Progenitor cell of endocrine pancreas (in vitro differentiated cells): Measurements from ENCODE around the gene VWA7. TPM values are rescaled to one million over a fixed set of nuclear protein-coding genes. Genes with fewer than 3 reads are reported as not detected.

Experiments
- DNase-seq: peaks from one replicate; pipeline ENCODE4 v3.0.0; 2021; ENCODE audit warnings: low spot score; ENCODE audit not compliant: unreplicated experiment
- H3K27ac Mint-ChIP-seq: 2 replicates; pipeline ENCODE4 v1.8.0; 2021; ENCODE audit warnings: mild to moderate bottlenecking, moderate library complexity, mixed read lengths
- H3K27me3 Mint-ChIP-seq: 2 replicates; pipeline ENCODE4 v1.8.0; 2021; ENCODE audit warnings: mixed read lengths
- H3K36me3 Mint-ChIP-seq: 2 replicates; pipeline ENCODE4 v1.8.0; 2022; ENCODE audit warnings: mixed read lengths; ENCODE audit not compliant: insufficient read depth
- H3K4me1 Mint-ChIP-seq: 2 replicates; pipeline ENCODE4 v1.8.0; 2021; ENCODE audit warnings: low read depth, mixed read lengths
- H3K4me3 Mint-ChIP-seq: 2 replicates; pipeline ENCODE4 v1.8.0; 2021; ENCODE audit warnings: low read depth, mild to moderate bottlenecking, moderate library complexity, mixed read lengths
- H3K9me3 Mint-ChIP-seq: 2 replicates; pipeline ENCODE4 v1.8.0; 2021; ENCODE audit warnings: low read depth, mixed read lengths
- total RNA-seq: library from RNA; stranded (reverse); gene quantifications from 2 replicates; pipeline ENCODE4 v1.2.1, GENCODE V29; 2021
- TF ChIP-seq, protein P1 (sequence below): fragments of 200-600 bp; sonication (generic); IDR thresholded peaks from one replicate; pipeline ENCODE4 v1.5.0; 2021; ENCODE audit warnings: antibody characterized with exemption, mild to moderate bottlenecking; ENCODE audit not compliant: unreplicated experiment

The VWA7 gene
- total RNA-seq, 1 donor from 2014 or later, result 11.6 TPM

DNA sequence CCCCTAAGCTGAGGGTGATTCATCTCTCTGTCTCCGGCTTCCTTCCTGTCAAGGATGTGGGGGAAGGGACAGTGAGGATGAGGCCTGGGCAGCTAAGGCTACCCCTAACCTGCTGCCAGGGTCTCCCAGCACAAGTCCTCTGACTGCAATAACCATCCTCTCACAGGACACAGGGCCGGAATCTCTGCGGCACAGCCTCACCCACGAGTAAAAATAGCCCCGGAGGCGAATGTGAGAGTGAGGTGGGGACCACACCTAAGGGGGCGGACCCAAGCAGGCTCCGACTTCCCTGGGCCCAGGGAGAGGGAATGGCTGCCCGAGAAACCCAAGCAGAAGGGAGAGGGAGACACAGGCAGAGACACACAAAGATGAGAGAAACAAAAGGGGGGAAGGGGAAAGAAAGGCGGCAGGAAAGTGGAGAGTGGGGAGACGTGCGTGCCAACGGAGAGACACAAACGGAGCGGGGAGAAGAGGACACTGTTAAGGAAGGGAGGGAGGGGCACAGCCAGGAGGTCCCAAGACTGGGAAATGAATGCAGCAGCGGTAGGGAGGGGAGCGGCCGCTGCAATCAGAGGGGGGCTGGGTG lies 42.2 kb downstream of the VWA7 start:
- H3K36me3 Mint-ChIP-seq, result peaks cover 24% of the 10 kb centered on the region
- TF ChIP-seq, protein P1, sequence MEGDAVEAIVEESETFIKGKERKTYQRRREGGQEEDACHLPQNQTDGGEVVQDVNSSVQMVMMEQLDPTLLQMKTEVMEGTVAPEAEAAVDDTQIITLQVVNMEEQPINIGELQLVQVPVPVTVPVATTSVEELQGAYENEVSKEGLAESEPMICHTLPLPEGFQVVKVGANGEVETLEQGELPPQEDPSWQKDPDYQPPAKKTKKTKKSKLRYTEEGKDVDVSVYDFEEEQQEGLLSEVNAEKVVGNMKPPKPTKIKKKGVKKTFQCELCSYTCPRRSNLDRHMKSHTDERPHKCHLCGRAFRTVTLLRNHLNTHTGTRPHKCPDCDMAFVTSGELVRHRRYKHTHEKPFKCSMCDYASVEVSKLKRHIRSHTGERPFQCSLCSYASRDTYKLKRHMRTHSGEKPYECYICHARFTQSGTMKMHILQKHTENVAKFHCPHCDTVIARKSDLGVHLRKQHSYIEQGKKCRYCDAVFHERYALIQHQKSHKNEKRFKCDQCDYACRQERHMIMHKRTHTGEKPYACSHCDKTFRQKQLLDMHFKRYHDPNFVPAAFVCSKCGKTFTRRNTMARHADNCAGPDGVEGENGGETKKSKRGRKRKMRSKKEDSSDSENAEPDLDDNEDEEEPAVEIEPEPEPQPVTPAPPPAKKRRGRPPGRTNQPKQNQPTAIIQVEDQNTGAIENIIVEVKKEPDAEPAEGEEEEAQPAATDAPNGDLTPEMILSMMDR, result no peak

DNA sequence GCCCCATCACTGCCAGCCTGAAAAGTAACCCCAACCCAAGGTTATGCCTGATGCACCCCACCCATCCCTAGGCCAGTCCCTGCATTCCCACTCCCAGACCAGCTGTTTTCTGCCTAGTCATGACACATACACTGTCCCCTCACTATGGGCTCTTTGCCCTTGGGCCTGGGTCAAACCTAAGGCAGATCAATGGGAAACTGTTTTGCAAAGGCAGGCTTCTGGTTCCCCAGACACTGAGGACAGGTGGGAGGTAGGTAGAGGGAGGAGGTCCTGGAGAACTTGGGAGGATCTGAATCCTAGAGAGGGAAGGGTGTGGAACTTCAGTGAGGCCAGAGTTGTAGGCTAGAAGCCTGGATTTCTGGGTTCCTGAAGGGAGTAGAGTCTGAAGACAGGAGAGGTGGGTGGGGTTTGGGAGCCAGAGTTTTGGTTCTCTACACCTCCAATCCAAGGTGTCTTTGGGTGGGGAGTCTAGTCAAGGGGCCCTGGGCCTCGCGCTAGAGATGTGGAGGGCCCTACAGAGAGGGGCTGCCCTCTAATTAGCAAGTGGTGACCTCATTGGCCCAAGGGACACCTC lies 42.8 kb downstream of the VWA7 start:
- TF ChIP-seq, protein P1, result no peak
- Mint-ChIP-seq H3K4me1 (peaks cover 50% of the 10 kb centered on the region), H3K27me3 (no peaks in the 10 kb centered on the region), H3K27ac (peak overlapping the region; percentile 76), H3K9me3 (no peaks in the 10 kb centered on the region), H3K4me3 (peak overlapping the region; percentile 99), H3K36me3 (peaks cover 24% of the 10 kb centered on the region)
- no peak for DNase-seq

More for the DNA sequence above, 42.2 kb downstream of the VWA7 start:
- Mint-ChIP-seq H3K27ac (peak overlapping the region; percentile 98), H3K4me1 (peaks cover 51% of the 10 kb centered on the region), H3K4me3 (peak overlapping the region; percentile 99), H3K9me3 (no peaks in the 10 kb centered on the region), H3K27me3 (no peaks in the 10 kb centered on the region)
- no peak for DNase-seq

DNA sequence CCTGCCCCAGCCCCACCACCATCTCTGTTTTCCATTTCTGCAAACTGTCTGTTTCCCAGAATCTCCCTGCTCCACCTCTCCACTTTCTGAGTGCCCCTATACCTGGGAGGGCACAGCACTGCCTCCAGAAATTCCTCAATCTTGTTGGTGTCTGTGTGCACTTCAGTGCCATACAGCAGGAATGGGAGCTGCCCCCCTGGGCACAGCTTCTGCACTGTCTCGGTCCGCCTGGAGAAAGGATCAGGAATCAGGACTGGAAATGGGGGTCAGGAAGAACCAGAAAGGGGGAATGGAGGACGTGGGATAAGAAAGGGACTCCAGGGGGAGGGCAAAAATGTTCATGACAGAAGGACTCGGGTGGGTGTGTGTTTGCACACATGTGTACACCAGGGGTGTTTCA lies 43.4 kb downstream of the VWA7 start:
- TF ChIP-seq, protein P1, result no peak
- Mint-ChIP-seq H3K27ac (no peak overlapping the region), H3K27me3 (no peaks in the 10 kb centered on the region), H3K9me3 (no peaks in the 10 kb centered on the region), H3K36me3 (peaks cover 27% of the 10 kb centered on the region), H3K4me3 (peak overlapping the region; percentile 99), H3K4me1 (peaks cover 53% of the 10 kb centered on the region)
- DNase-seq, result no peak

DNA sequence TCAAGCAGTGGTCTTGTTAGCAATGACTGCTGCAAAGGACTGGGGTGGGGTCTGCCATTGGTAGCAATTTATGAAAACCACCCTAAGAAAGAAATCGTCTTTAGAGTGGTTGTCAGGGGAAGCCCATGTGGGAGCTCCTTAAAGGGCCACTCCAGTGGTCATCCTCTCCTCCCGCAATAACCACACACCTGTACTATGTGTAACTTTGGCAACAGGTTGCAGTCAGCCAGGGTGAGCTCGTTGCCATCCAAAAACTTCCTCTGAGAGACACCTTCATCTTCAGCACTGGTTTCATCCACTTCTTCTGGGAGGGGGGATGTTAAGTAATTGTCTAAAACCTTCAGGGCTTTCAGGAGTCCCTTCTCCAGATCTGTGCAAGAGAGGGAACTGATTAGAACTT lies 45.1 kb downstream of the VWA7 start:
- Mint-ChIP-seq H3K9me3 (no peaks in the 10 kb centered on the region), H3K27ac (no peak overlapping the region), H3K36me3 (peaks cover 33% of the 10 kb centered on the region), H3K4me3 (no peak overlapping the region), H3K27me3 (no peaks in the 10 kb centered on the region), H3K4me1 (peaks cover 39% of the 10 kb centered on the region)
- DNase-seq, result no peak
- TF ChIP-seq, protein P1, result no peak

DNA sequence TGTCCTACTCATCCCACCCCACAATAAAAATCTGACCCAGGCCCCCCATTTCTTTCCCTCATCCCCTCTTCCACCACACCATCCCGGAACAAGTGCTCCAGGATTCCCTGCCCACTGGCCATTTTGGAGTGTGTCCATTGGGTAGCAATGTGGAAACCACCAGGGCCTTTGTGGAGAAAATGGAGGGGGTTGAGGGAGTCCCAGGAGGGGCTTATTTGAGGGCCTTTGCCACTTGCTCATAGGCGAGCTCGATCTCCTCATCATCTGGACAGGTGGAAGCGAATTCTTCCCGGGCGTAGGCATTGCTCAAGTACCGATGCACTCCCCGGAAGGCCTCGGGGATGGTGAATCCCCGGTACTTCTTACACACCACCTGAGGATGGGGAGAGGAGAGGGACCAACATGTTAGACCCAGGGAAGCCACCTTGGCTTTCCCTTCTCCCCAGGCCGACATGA lies 46.5 kb downstream of the VWA7 start:
- TF ChIP-seq, protein P1, result no peak
- Mint-ChIP-seq H3K4me3 (peak overlapping the region; percentile 98), H3K27me3 (no peaks in the 10 kb centered on the region), H3K9me3 (no peaks in the 10 kb centered on the region), H3K4me1 (peaks cover 29% of the 10 kb centered on the region), H3K27ac (peak overlapping the region; percentile 96), H3K36me3 (peaks cover 44% of the 10 kb centered on the region)
- no peak for DNase-seq
